SU-DHL-6 (cell line): ENCODE results near the gene MACF1.

ENCODE experiments used
- CTCF ChIP-seq: fragments of 200-600 bp; sonication (generic); IDR thresholded peaks from one replicate; pipeline ENCODE4 v1.5.1; 2017; ENCODE audit warnings: antibody characterized with exemption, mild to moderate bottlenecking, low read length, moderate library complexity; ENCODE audit not compliant: insufficient read depth, poor library complexity, severe bottlenecking
- EZH2phosphoT487 ChIP-seq: fragments of 200-600 bp; sonication (generic), shearing (Covaris generic); conservative IDR thresholded peaks from 2 replicates; pipeline ENCODE4 v1.6.1; 2018; ENCODE audit warnings: mild to moderate bottlenecking, antibody characterized with exemption, low read length, moderate library complexity, mixed read lengths

GRCh38 chr1:39342776-39343175, 138.3 kb downstream of the MACF1 start:
- no peak for TF ChIP-seq EZH2phosphoT487
- no peak for TF ChIP-seq CTCF
